K562 (cell line): ENCODE measurements around the gene CMTM4. TPM values are rescaled to one million over a fixed set of nuclear protein-coding genes. Genes with fewer than 3 reads are reported as not detected.

Experiments
- ATAC-seq: fragments of 200-7000 bp; cut with Tn5 transposase; 3 replicates; pipeline ENCODE4 v1.9.1; 2020; ENCODE audit warnings: moderate library complexity
- BruUV-seq: library from RNA; stranded (reverse); fragments of 400-500 nt; replicated peaks from 2 replicates; lab custom pipeline; 2021; lab: Mats Ljungman, UMichigan
- CTCF ChIA-PET: fragments of 300-600 bp; formaldehyde crosslinking; extraction: SDS; loops from one replicate; lab custom pipeline; 2021; ENCODE audit warnings: low intra/inter-chr PET ratio; lab: Yijun Ruan, JAX
- POLR2A ChIA-PET: fragments of 300-600, 350-650 bp; sonication (Branson Sonifier 250); formaldehyde crosslinking; extraction: SDS; loops from one replicate; lab custom pipeline; 2021; ENCODE audit warnings: antibody characterized with exemption, inconsistent platforms; lab: Yijun Ruan, JAX
- DNase-seq, 4 experiments: peaks; one replicate each; pipeline versions ENCODE4 v3.0.0 to v3.0.0-alpha.2; 2011 to 2018; ENCODE audit warnings: low spot score in 3 of 4, mixed read lengths in 3 of 4; ENCODE audit errors: extremely low read depth in 1 of 4
- FAIRE-seq: peaks from 2 replicates; lab custom pipeline; 2011; peaks lifted over from hg19 to GRCh38; lab: Jason Lieb, UNC
- H2AFZ ChIP-seq: 2 replicates; pipeline ENCODE4 v1.6.0; 2011; ENCODE audit warnings: low read depth, low read length, control low read depth, inconsistent platforms
- H3K27ac ChIP-seq: fragments of 200-600 bp; 3 replicates; pipeline ENCODE4 v1.8.0; 2011; ENCODE audit warnings: low read depth, mild to moderate bottlenecking, control low read depth, inconsistent platforms, low read length, moderate library complexity, mixed read lengths; ENCODE audit errors: extremely low read depth
- H3K27me3 ChIP-seq, 2 experiments: fragments of 300-600 bp in 1 of 2; 2 replicates in 1 of 2; 3 replicates in 1 of 2; pipeline versions ENCODE4 v1.6.0 to v1.8.0; 2011; ENCODE audit warnings: inconsistent platforms in 2 of 2, low read length in 2 of 2, mild to moderate bottlenecking in 1 of 2, mixed read lengths in 1 of 2, moderate library complexity in 1 of 2; ENCODE audit not compliant: control insufficient read depth in 2 of 2, insufficient read depth in 2 of 2
- H3K36me3 ChIP-seq: fragments of 300-600 bp; 3 replicates; pipeline ENCODE4 v1.8.0; 2011; ENCODE audit warnings: mild to moderate bottlenecking, low read length, inconsistent platforms; ENCODE audit not compliant: control insufficient read depth, insufficient read depth
- H3K4me1 ChIP-seq, 2 experiments: fragments of 200-600 bp in 1 of 2; replicated peaks in 1 of 2; 2 replicates in 1 of 2; 3 replicates in 1 of 2; pipeline versions ENCODE4 v1.5.1 to v1.8.0; 2011; ENCODE audit warnings: inconsistent platforms in 2 of 2, low read length in 2 of 2, mild to moderate bottlenecking in 1 of 2, mixed read lengths in 1 of 2, moderate library complexity in 1 of 2; ENCODE audit not compliant: control insufficient read depth in 2 of 2, insufficient read depth in 2 of 2
- H3K4me2 ChIP-seq: 2 replicates; pipeline ENCODE4 v1.6.1; 2011; ENCODE audit warnings: low read length, control low read depth, inconsistent platforms, mixed read lengths; ENCODE audit not compliant: insufficient read depth
- H3K4me3 ChIP-seq: fragments of 200-600 bp; sonication (generic), shearing (Covaris generic); 2 replicates; pipeline ENCODE4 v1.5.1; 2016; ENCODE audit warnings: control low read depth, inconsistent platforms
- H3K79me2 ChIP-seq: fragments of 200-600 bp; 3 replicates; pipeline ENCODE4 v1.8.0; 2011; ENCODE audit warnings: low read length, inconsistent platforms; ENCODE audit not compliant: control insufficient read depth, insufficient read depth
- H3K9ac ChIP-seq, 2 experiments: 2 replicates each; pipeline versions ENCODE4 v1.6.0 to v1.6.1; 2011; ENCODE audit warnings: low read depth in 2 of 2, low read length in 2 of 2, control low read depth in 1 of 2, inconsistent platforms in 1 of 2, mild to moderate bottlenecking in 1 of 2, mixed read lengths in 1 of 2; ENCODE audit not compliant: insufficient read depth in 1 of 2
- H3K9me1 ChIP-seq: one replicate; pipeline ENCODE4 v1.6.0; 2011; ENCODE audit warnings: inconsistent platforms, mild to moderate bottlenecking, low read length, moderate library complexity; ENCODE audit not compliant: control insufficient read depth, insufficient read depth
- H3K9me3 ChIP-seq: replicated peaks from 2 replicates; pipeline ENCODE4 v1.5.1; 2011; ENCODE audit warnings: low read depth, low read length, inconsistent platforms; ENCODE audit not compliant: control insufficient read depth, insufficient read depth
- H4K20me1 ChIP-seq: replicated peaks from 2 replicates; pipeline ENCODE4 v1.6.1; 2011; ENCODE audit warnings: low read length, inconsistent platforms, mixed read lengths; ENCODE audit not compliant: control insufficient read depth, insufficient read depth
- DACH1 ChIP-seq: fragments of 450-650 bp; IDR thresholded peaks from 2 replicates; pipeline ENCODE4 v1.6.1; 2018; ENCODE audit not compliant: partially characterized antibody
- POLR2A ChIP-seq: fragments of 450-650 bp; conservative IDR thresholded peaks from 2 replicates; pipeline ENCODE4 v1.6.1; 2016
- SETDB1 ChIP-seq: IDR thresholded peaks from one replicate; pipeline ENCODE4 v1.6.1; 2012; ENCODE audit warnings: low read length, control low read depth, inconsistent platforms
- ZBED1 ChIP-seq: IDR thresholded peaks from 2 replicates; pipeline ENCODE4 v1.6.1; 2014
- ZNF384 ChIP-seq: IDR thresholded peaks from 2 replicates; pipeline ENCODE4 v1.6.1; 2012; ENCODE audit warnings: low read depth, low read length, improper control_type of control experiment
- ZNF764 ChIP-seq: fragments of 250-450 bp; sonication (Bioruptor Pico); IDR thresholded peaks from 2 replicates; pipeline ENCODE4 v1.4.0; 2020; ENCODE audit warnings: low read depth, mild to moderate bottlenecking, moderate library complexity
- WGBS: fragments of 100-300 bp; shearing (Covaris generic); methylation state at CpG from one replicate; pipeline ENCODE4 v1.1.6; 2016; ENCODE audit warnings: low coverage, mixed read lengths; ENCODE audit not compliant: insufficient coverage; ENCODE audit errors: missing lambda C conversion rate; 5-methylcytosine and 5-hydroxymethylcytosine counted together
- in situ Hi-C: fragments of 300-500 bp; cut with MboI; formaldehyde crosslinking; loops from 4 replicates; pipeline ENCODE4 v1.15.0; 2018; ENCODE audit warnings: inconsistent platforms, mixed read lengths
- intact Hi-C: fragments of 100-400 bp; cut with micrococcal nuclease; formaldehyde crosslinking; loops from 2 replicates; pipeline ENCODE4 v1.14.2; 2022
- polyA plus RNA-seq, 8 experiments: library from polyadenylated mRNA; depleted of rRNA in 4 of 8; stranded (reverse) in 5 of 8; unstranded in 3 of 8; fragments of >200 nt; fragmentation: Nextera tagmentation in 2 of 8; fragmentation: Illumina TruSeq in 1 of 8; extraction: Ambion mirVana in 2 of 8; extraction: Trizol in 1 of 8; gene quantifications; 2 replicates each; pipeline versions ENCODE4 v1.2.1 to v1.2.3, GENCODE V29; 2011 to 2014; ENCODE audit warnings: inconsistent platforms in 1 of 8, missing spikeins in 1 of 8
- total RNA-seq, 7 experiments: library from RNA; depleted of rRNA in 6 of 7; stranded (reverse); fragments of >200 nt in 6 of 7; fragmentation: Illumina TruSeq in 2 of 7; extraction: Trizol in 2 of 7; gene quantifications; 2 replicates each; pipeline versions ENCODE4 v1.2.1 to v1.2.3, GENCODE V29; 2011 to 2021; ENCODE audit warnings: low replicate concordance in 1 of 7

Gene CMTM4
- total and polyA plus RNA-seq, 9 of the 15 experiments (the other 6 are each of a cell fraction or from before 2014, with no cell fraction given): 2.0 to 21.3 (median 12.5) TPM

- TF ChIP-seq ZNF384 (peak; percentile 22; the same call in 1 of the 2 replicates), SETDB1 (no peak)
These were observed 45.7 kb downstream of the CMTM4 start (continued) for GRCh38 chr16:66650707-66651473.

GRCh38 chr16:66649636-66650205, 46.8 kb downstream of the CMTM4 start:
- Histone ChIP-seq H3K9me3 (no peaks in the 10 kb centered on the region), H3K79me2 (peaks cover 6% of the 10 kb centered on the region; the same call in 1 of the 3 replicates), H3K9me1 (no peaks in the 10 kb centered on the region), H3K4me3 (no peak overlapping the region), H3K4me1 (peaks cover 0 to 7% of the 10 kb centered on the region in 2 experiments; a peak in 3 of 5 replicates), H3K36me3 (no peaks in the 10 kb centered on the region), H4K20me1 (peaks cover 3% of the 10 kb centered on the region; the same call in 1 of the 2 replicates), H3K4me2 (no peak overlapping the region), H2AFZ (no peak overlapping the region), H3K9ac (no peak overlapping the region), H3K27ac (no peak overlapping the region), H3K27me3 (no peaks in the 10 kb centered on the region)
- BruUV-seq: no TSS peak
- TF ChIP-seq DACH1 (peak; percentile 2), ZNF764 (no peak), ZBED1 (no peak), POLR2A (no peak)
- ChIA-PET POLR2A (no interaction called here), CTCF (interaction anchor here (0.7 kb wide), 1 partner anchor 328 kb away, joined by 3 read pairs; no protein-coding TSS in a partner anchor)
- 63% methylated on average over 9 of the region's 9 CpGs for WGBS
- no peak for FAIRE-seq
- DNase-seq: no peak
- no peak for ATAC-seq
- in situ Hi-C loops: no loop called here
- intact Hi-C loops: loop anchor here (2.0 kb wide), 1 partner anchor 41 kb away; no protein-coding TSS in a partner anchor
